Loucy (cell line): Measurements from ENCODE around the gene KDM4B.

ENCODE experiments used
- H2AFZ ChIP-seq: fragments of 200-600 bp; sonication (generic); 2 replicates; pipeline ENCODE4 v1.6.0; 2016; ENCODE audit warnings: antibody characterized with exemption, mild to moderate bottlenecking, low read length, moderate library complexity
- H3F3A ChIP-seq: fragments of 200-600 bp; 2 replicates; pipeline ENCODE4 v1.6.0; 2016; ENCODE audit warnings: antibody characterized with exemption, low read depth, mild to moderate bottlenecking
- H3K27me3 ChIP-seq: fragments of 200-600 bp; sonication (generic); 2 replicates; pipeline ENCODE4 v1.6.1; 2014; ENCODE audit warnings: low read length, mild to moderate bottlenecking; ENCODE audit not compliant: insufficient read depth, poor library complexity, severe bottlenecking
- H3K36me3 ChIP-seq: fragments of 200-600 bp; sonication (generic); 2 replicates; pipeline ENCODE4 v1.6.1; 2016; ENCODE audit warnings: low read length; ENCODE audit not compliant: insufficient read depth
- H3K4me1 ChIP-seq: fragments of 200-600 bp; sonication (generic); 2 replicates; pipeline ENCODE4 v1.5.1; 2014; ENCODE audit warnings: low read length, mild to moderate bottlenecking; ENCODE audit not compliant: insufficient read depth, poor library complexity, severe bottlenecking
- H3K4me2 ChIP-seq: fragments of 200-600 bp; sonication (generic); 2 replicates; pipeline ENCODE4 v1.6.0; 2014; ENCODE audit warnings: antibody characterized with exemption, low read length, low read depth, mild to moderate bottlenecking; ENCODE audit not compliant: poor library complexity, severe bottlenecking
- H3K4me3 ChIP-seq: fragments of 200-600 bp; sonication (generic); 2 replicates; pipeline ENCODE4 v1.5.1; 2014; ENCODE audit warnings: low read length, mild to moderate bottlenecking, mixed read lengths; ENCODE audit not compliant: poor library complexity, severe bottlenecking
- H3K79me2 ChIP-seq: fragments of 200-600 bp; sonication (generic); 2 replicates; pipeline ENCODE4 v1.6.1; 2014; ENCODE audit warnings: low read length; ENCODE audit not compliant: insufficient read depth
- H3K9ac ChIP-seq: fragments of 200-600 bp; sonication (generic); 2 replicates; pipeline ENCODE4 v1.6.0; 2014; ENCODE audit warnings: mild to moderate bottlenecking, low read depth, low read length, moderate library complexity; ENCODE audit not compliant: poor library complexity, severe bottlenecking
- H3K9me2 ChIP-seq: fragments of 200-600 bp; sonication (generic); replicated peaks from 2 replicates; pipeline ENCODE4 v1.6.1; 2016; ENCODE audit warnings: low read depth, low read length, mixed read lengths
- H3K9me3 ChIP-seq: fragments of 200-600 bp; sonication (generic); 2 replicates; pipeline ENCODE4 v1.6.1; 2014; ENCODE audit warnings: mild to moderate bottlenecking, antibody characterized with exemption, low read length, low read depth; ENCODE audit not compliant: insufficient read depth
- H4K20me1 ChIP-seq: fragments of 200-600 bp; sonication (generic); 2 replicates; pipeline ENCODE4 v1.6.0; 2014; ENCODE audit warnings: antibody characterized with exemption, low read length, mild to moderate bottlenecking; ENCODE audit not compliant: insufficient read depth, poor library complexity, severe bottlenecking
- CTCF ChIP-seq: fragments of 200-600 bp; sonication (generic); conservative IDR thresholded peaks from 2 replicates; pipeline ENCODE4 v1.5.1; 2014; ENCODE audit warnings: mild to moderate bottlenecking, antibody characterized with exemption, low read length
- EZH2phosphoT487 ChIP-seq: fragments of 200-600 bp; IDR thresholded peaks from 2 replicates; pipeline ENCODE4 v1.6.1; 2018; ENCODE audit warnings: antibody characterized with exemption, mild to moderate bottlenecking, moderate library complexity, borderline replicate concordance

Gene KDM4B

GRCh38 chr19:4977299-4978174, 8.6 kb downstream of the KDM4B start:
- Histone ChIP-seq H3F3A (no peaks in the 10 kb centered on the region), H3K9me3 (no peaks in the 10 kb centered on the region), H4K20me1 (peaks cover 68% of the 10 kb centered on the region), H2AFZ (no peak overlapping the region), H3K27me3 (no peaks in the 10 kb centered on the region), H3K36me3 (peaks cover 18% of the 10 kb centered on the region; the same call in 1 of the 2 replicates), H3K4me1 (peaks cover 9% of the 10 kb centered on the region), H3K9me2 (no peaks in the 10 kb centered on the region), H3K9ac (no peak overlapping the region), H3K4me3 (no peak overlapping the region), H3K4me2 (no peak overlapping the region), H3K79me2 (peaks cover 96% of the 10 kb centered on the region)
- TF ChIP-seq EZH2phosphoT487 (no peak), CTCF (no peak)

GRCh38 chr19:4979211-4979807, 10.4 kb downstream of the KDM4B start:
- Histone ChIP-seq H3K9ac (no peak overlapping the region), H4K20me1 (peaks cover 71% of the 10 kb centered on the region), H3K4me2 (no peak overlapping the region), H3K4me3 (no peak overlapping the region), H3K4me1 (peaks cover 5% of the 10 kb centered on the region), H3K79me2 (peaks cover 98% of the 10 kb centered on the region), H3K27me3 (no peaks in the 10 kb centered on the region), H3K9me3 (no peaks in the 10 kb centered on the region), H2AFZ (no peak overlapping the region), H3K9me2 (no peaks in the 10 kb centered on the region), H3K36me3 (peaks cover 28% of the 10 kb centered on the region; the same call in 1 of the 2 replicates), H3F3A (no peaks in the 10 kb centered on the region)
- TF ChIP-seq CTCF = no peak
- no peak for TF ChIP-seq EZH2phosphoT487

GRCh38 chr19:4980067-4980466, 11.2 kb downstream of the KDM4B start:
- peaks cover 28% of the 10 kb centered on the region; the same call in 1 of the 2 replicates for H3K36me3 ChIP-seq
- TF ChIP-seq CTCF (no peak), EZH2phosphoT487 (no peak)
- peaks cover 98% of the 10 kb centered on the region for H3K79me2 ChIP-seq
- peaks cover 5% of the 10 kb centered on the region for H3K4me1 ChIP-seq
- peaks cover 77% of the 10 kb centered on the region for H4K20me1 ChIP-seq
- H3K4me3 ChIP-seq = no peak overlapping the region
- no peak overlapping the region for H3K4me2 ChIP-seq
- H3K9ac ChIP-seq = no peak overlapping the region
- no peaks in the 10 kb centered on the region for H3F3A ChIP-seq
- no peaks in the 10 kb centered on the region for H3K27me3 ChIP-seq
- H3K9me3 ChIP-seq = no peaks in the 10 kb centered on the region
- H2AFZ ChIP-seq = no peak overlapping the region
- H3K9me2 ChIP-seq = no peaks in the 10 kb centered on the region
